Measurements from ENCODE around the gene RWDD3. TPM values are rescaled to one million over a fixed set of nuclear protein-coding genes. Genes with fewer than 3 reads are reported as not detected.

RWDD3 gene
- total and polyA plus RNA-seq, 2 donors (not counting 1 experiment from before 2014, with no cell fraction given), result 19.9 to 21.9 TPM

- DNase-seq (no peak), ATAC-seq (ENCODE audit: low read depth) (no peak)
- Histone ChIP-seq H3K36me3 (replicated peaks in 1 of 2; ENCODE audit: control extremely low read depth in 1 of 2, control insufficient read depth in 1 of 2, extremely low read depth in 1 of 2, insufficient read depth in 2 of 2, low read length in 1 of 2) (no peaks in the 10 kb centered on the region), H3K79me2 (ENCODE audit: control insufficient read depth, insufficient read depth, low read length) (no peaks in the 10 kb centered on the region), H3K27ac (ENCODE audit: low read length in 2 of 2) (no peak overlapping the region), H3K4me2 (replicated peaks; ENCODE audit: low read depth, low read length, poor library complexity, severe bottlenecking) (no peak overlapping the region), H2AFZ (ENCODE audit: insufficient read depth, low read depth, low read length, poor library complexity, severe bottlenecking) (no peak overlapping the region), H3K4me3 (ENCODE audit: control extremely low read depth in 1 of 5, extremely low read depth in 1 of 5, insufficient read depth in 1 of 5, low read depth in 2 of 5, low read length in 4 of 5) (no peak overlapping the region), H3K9me3 (ENCODE audit: control extremely low read depth in 1 of 3, control insufficient read depth in 2 of 3, insufficient read depth in 1 of 3, low read length in 2 of 3) (no peaks in the 10 kb centered on the region), H4K20me1 (ENCODE audit: control insufficient read depth, insufficient read depth, low read length, poor library complexity, severe bottlenecking) (no peaks in the 10 kb centered on the region), H3K9ac (ENCODE audit: low read length) (no peak overlapping the region), H3K27me3 (replicated peaks in 1 of 4; ENCODE audit: control extremely low read depth in 1 of 4, control insufficient read depth in 3 of 4, insufficient read depth in 4 of 4, low read length in 3 of 4) (no peaks in the 10 kb centered on the region), H3K4me1 (ENCODE audit: control insufficient read depth in 2 of 2, insufficient read depth in 2 of 2, low read length in 2 of 2) (no peaks in the 10 kb centered on the region)
- WGBS (ENCODE audit: insufficient coverage), result no CpG with 5 or more reads among the region's 4 CpGs
- CTCF ChIA-PET, result no interaction called here
- POLR2A ChIA-PET, result no interaction called here
- TF ChIP-seq CTCF (IDR thresholded peaks at IDR 0.05) (no peak), EZH2 (IDR thresholded peaks at IDR 0.05; ENCODE audit: borderline replicate concordance, insufficient read depth, low read depth, low read length, poor library complexity, severe bottlenecking) (no peak)
- H3K9me3 Mint-ChIP-seq (ENCODE audit: insufficient read depth), result no peaks in the 10 kb centered on the region
- H3K27ac Mint-ChIP-seq, result no peak overlapping the region
- H3K4me1 Mint-ChIP-seq, result no peaks in the 10 kb centered on the region
- H3K27me3 Mint-ChIP-seq, result peaks cover 9% of the 10 kb centered on the region
- H3K4me3 Mint-ChIP-seq, result no peak overlapping the region
- intact Hi-C loops (cut with micrococcal nuclease), result no loop called here
Measured at GRCh38 chr1:95278173-95279006, 44.4 kb downstream of the RWDD3 start.

GRCh38 chr1:95281781-95282517, 47.9 kb downstream of the RWDD3 start:
- CTCF ChIA-PET, result no interaction called here
- H3K27ac ChIP-seq (ENCODE audit: low read length in 2 of 2), result no peak overlapping the region
- Mint-ChIP-seq H3K4me3 (no peak overlapping the region), H3K4me1 (no peaks in the 10 kb centered on the region), H3K27ac (no peak overlapping the region), H3K9me3 (ENCODE audit: insufficient read depth) (no peaks in the 10 kb centered on the region), H3K27me3 (peaks cover 9% of the 10 kb centered on the region)
- H3K9ac ChIP-seq (ENCODE audit: low read length), result no peak overlapping the region
- no peak overlapping the region for H3K4me2 ChIP-seq (replicated peaks; ENCODE audit: low read depth, low read length, poor library complexity, severe bottlenecking)
- H3K9me3 ChIP-seq (ENCODE audit: control extremely low read depth in 1 of 3, control insufficient read depth in 2 of 3, insufficient read depth in 1 of 3, low read length in 2 of 3), result no peaks in the 10 kb centered on the region
- ATAC-seq (ENCODE audit: low read depth) (no peak), DNase-seq (no peak)
- no peaks in the 10 kb centered on the region for H4K20me1 ChIP-seq (ENCODE audit: control insufficient read depth, insufficient read depth, low read length, poor library complexity, severe bottlenecking)
- H3K79me2 ChIP-seq (ENCODE audit: control insufficient read depth, insufficient read depth, low read length), result no peaks in the 10 kb centered on the region
- TF ChIP-seq CTCF (IDR thresholded peaks at IDR 0.05), result no peak
- no peak for TF ChIP-seq EZH2 (IDR thresholded peaks at IDR 0.05; ENCODE audit: borderline replicate concordance, insufficient read depth, low read depth, low read length, poor library complexity, severe bottlenecking)
- WGBS (ENCODE audit: insufficient coverage), result no CpG with 5 or more reads among the region's 3 CpGs
- no peak overlapping the region for H3K4me3 ChIP-seq (ENCODE audit: control extremely low read depth in 1 of 5, extremely low read depth in 1 of 5, insufficient read depth in 1 of 5, low read depth in 2 of 5, low read length in 4 of 5)
- H2AFZ ChIP-seq (ENCODE audit: insufficient read depth, low read depth, low read length, poor library complexity, severe bottlenecking), result no peak overlapping the region
- no peaks in the 10 kb centered on the region for H3K36me3 ChIP-seq (replicated peaks in 1 of 2; ENCODE audit: control extremely low read depth in 1 of 2, control insufficient read depth in 1 of 2, extremely low read depth in 1 of 2, insufficient read depth in 2 of 2, low read length in 1 of 2)
- no peaks in the 10 kb centered on the region for H3K4me1 ChIP-seq (ENCODE audit: control insufficient read depth in 2 of 2, insufficient read depth in 2 of 2, low read length in 2 of 2)
- H3K27me3 ChIP-seq (replicated peaks in 1 of 4; ENCODE audit: control extremely low read depth in 1 of 4, control insufficient read depth in 3 of 4, insufficient read depth in 4 of 4, low read length in 3 of 4), result no peaks in the 10 kb centered on the region
- POLR2A ChIA-PET, result no interaction called here
- intact Hi-C loops (cut with micrococcal nuclease), result no loop called here

Measured in B cell (primary cell).